ENCODE measurements around the gene C4BPB. TPM values are rescaled to one million over a fixed set of nuclear protein-coding genes. Genes with fewer than 3 reads are reported as not detected.

The C4BPB gene
- total RNA-seq, 1 donor from 2014 or later = 0.25 TPM

GRCh38 chr1:207049514-207049913 lies 39.1 kb upstream of the C4BPB start:
- peaks cover 6% of the 10 kb centered on the region for H3K36me3 Mint-ChIP-seq (ENCODE audit: low read depth, unreplicated experiment)
- no peak for DNase-seq (ENCODE audit: low read depth)
- Histone ChIP-seq H3K79me2 (ENCODE audit: insufficient read depth, low read length) (peaks cover 62% of the 10 kb centered on the region), H3K4me2 (ENCODE audit: low read length) (peak overlapping the region; percentile 93), H2AFZ (ENCODE audit: low read depth, low read length) (no peak overlapping the region), H3K36me3 (ENCODE audit: insufficient read depth, low read length) (peaks cover 16% of the 10 kb centered on the region), H3K4me3 (ENCODE audit: insufficient read depth, low read depth, low read length) (peak overlapping the region; percentile 93), H3K27me3 (ENCODE audit: insufficient read depth, low read length) (no peaks in the 10 kb centered on the region), H3K9me3 (ENCODE audit: insufficient read depth, low read depth, low read length) (no peaks in the 10 kb centered on the region), H4K20me1 (ENCODE audit: insufficient read depth, low read length) (peaks cover 35% of the 10 kb centered on the region), H3K4me1 (ENCODE audit: insufficient read depth, low read length) (peaks cover 22% of the 10 kb centered on the region), H3K27ac (ENCODE audit: low read depth, low read length) (no peak overlapping the region), H3K9ac (ENCODE audit: low read length) (peak overlapping the region; percentile 98)
- TF ChIP-seq EZH2 (IDR thresholded peaks at IDR 0.05; ENCODE audit: insufficient read depth, low read length) = no peak
- no peak for TF ChIP-seq CTCF (IDR thresholded peaks at IDR 0.05; ENCODE audit: insufficient read depth, low read depth, low read length)
- FAIRE-seq = no peak
- peaks cover 26% of the 10 kb centered on the region for H3K4me1 Mint-ChIP-seq (ENCODE audit: low read depth, unreplicated experiment)
- H3K9me3 Mint-ChIP-seq (ENCODE audit: unreplicated experiment) = no peaks in the 10 kb centered on the region
- H3K27ac Mint-ChIP-seq (ENCODE audit: unreplicated experiment) = no peak overlapping the region
- H3K4me3 Mint-ChIP-seq (ENCODE audit: unreplicated experiment) = peak overlapping the region; percentile 100
- H3K27me3 Mint-ChIP-seq (ENCODE audit: low read depth, unreplicated experiment) = no peaks in the 10 kb centered on the region

DNA sequence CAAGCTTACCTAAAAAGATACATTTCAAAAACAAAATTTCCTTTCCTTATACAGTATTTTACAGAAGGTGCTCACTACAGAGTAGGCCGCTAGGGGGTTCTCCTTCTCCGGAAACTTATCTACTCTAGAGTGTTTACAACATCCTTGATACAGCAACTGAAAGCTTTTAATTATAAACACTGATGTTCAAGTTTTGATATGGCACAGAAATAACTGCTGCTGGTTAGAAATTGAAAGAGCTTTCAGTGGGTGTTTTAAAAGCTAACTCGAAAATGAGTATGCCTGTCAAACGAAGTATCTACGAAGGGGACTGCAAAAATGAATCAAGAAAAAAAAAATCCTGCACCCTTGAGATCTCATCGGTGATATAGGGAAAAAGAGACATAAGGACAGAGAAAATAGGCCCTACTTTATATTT lies 38.7 kb upstream of the C4BPB start:
- Mint-ChIP-seq H3K36me3 (ENCODE audit: low read depth, unreplicated experiment) (peaks cover 3% of the 10 kb centered on the region), H3K27ac (ENCODE audit: unreplicated experiment) (peak overlapping the region; percentile 96), H3K4me1 (ENCODE audit: low read depth, unreplicated experiment) (peaks cover 26% of the 10 kb centered on the region), H3K9me3 (ENCODE audit: unreplicated experiment) (no peaks in the 10 kb centered on the region), H3K4me3 (ENCODE audit: unreplicated experiment) (peak overlapping the region; percentile 100), H3K27me3 (ENCODE audit: low read depth, unreplicated experiment) (no peaks in the 10 kb centered on the region)
- no peaks in the 10 kb centered on the region for H3K27me3 ChIP-seq (ENCODE audit: insufficient read depth, low read length)
- H3K4me3 ChIP-seq (ENCODE audit: insufficient read depth, low read depth, low read length) = peak overlapping the region; percentile 93
- FAIRE-seq = no peak
- H3K36me3 ChIP-seq (ENCODE audit: insufficient read depth, low read length) = peaks cover 16% of the 10 kb centered on the region
- no peaks in the 10 kb centered on the region for H3K9me3 ChIP-seq (ENCODE audit: insufficient read depth, low read depth, low read length)
- TF ChIP-seq CTCF (IDR thresholded peaks at IDR 0.05; ENCODE audit: insufficient read depth, low read depth, low read length) (peak; percentile 90), EZH2 (IDR thresholded peaks at IDR 0.05; ENCODE audit: insufficient read depth, low read length) (no peak)
- peaks cover 58% of the 10 kb centered on the region for H3K79me2 ChIP-seq (ENCODE audit: insufficient read depth, low read length)
- peak overlapping the region; percentile 86 for H2AFZ ChIP-seq (ENCODE audit: low read depth, low read length)
- peaks cover 35% of the 10 kb centered on the region for H4K20me1 ChIP-seq (ENCODE audit: insufficient read depth, low read length)
- H3K9ac ChIP-seq (ENCODE audit: low read length) = peak overlapping the region; percentile 98
- H3K4me1 ChIP-seq (ENCODE audit: insufficient read depth, low read length) = peaks cover 22% of the 10 kb centered on the region
- H3K4me2 ChIP-seq (ENCODE audit: low read length) = peak overlapping the region; percentile 93
- peak overlapping the region; percentile 97 for H3K27ac ChIP-seq (ENCODE audit: low read depth, low read length)
- DNase-seq (ENCODE audit: low read depth) = peak; percentile 21

DNA sequence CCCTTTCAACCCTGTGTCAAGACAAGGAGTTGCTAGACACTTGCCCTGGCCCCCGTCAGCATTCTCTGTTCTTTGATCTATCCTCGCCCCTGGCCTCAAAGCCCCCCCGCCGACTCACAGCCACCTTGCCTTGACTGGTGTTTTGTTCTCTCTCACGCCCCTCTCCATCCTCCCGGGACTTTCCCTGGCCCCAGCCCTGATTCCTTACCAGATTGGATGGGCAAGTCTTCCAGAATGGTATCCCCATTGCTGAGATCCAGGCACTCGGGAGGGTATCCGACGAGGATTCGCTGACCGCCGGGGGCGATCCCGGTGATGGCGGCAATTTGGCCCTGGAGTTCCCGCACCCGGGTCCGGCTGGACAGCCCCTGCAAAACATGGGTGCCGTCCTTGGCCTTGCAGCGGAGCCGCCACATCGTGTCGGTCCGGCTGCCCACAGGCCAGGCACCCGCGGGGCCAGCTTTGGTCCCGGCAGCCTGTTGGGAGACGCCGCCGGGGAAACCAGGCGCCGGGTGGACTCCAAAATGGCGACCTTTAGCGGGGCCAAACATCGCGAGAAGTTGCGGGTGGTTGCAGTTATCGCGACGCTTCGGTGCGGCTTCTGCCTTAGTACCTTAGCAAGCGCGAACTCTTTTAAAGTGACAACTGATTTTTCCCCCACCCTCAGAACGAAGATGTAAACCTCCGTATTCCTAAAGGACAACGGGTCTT lies 38.0 kb upstream of the C4BPB start:
- peaks cover 24% of the 10 kb centered on the region for H3K4me1 Mint-ChIP-seq (ENCODE audit: low read depth, unreplicated experiment)
- peaks cover 16% of the 10 kb centered on the region for H3K36me3 ChIP-seq (ENCODE audit: insufficient read depth, low read length)
- peaks cover 32% of the 10 kb centered on the region for H4K20me1 ChIP-seq (ENCODE audit: insufficient read depth, low read length)
- H3K9me3 Mint-ChIP-seq (ENCODE audit: unreplicated experiment) = no peaks in the 10 kb centered on the region
- DNase-seq (ENCODE audit: low read depth) (peak; percentile 76), FAIRE-seq (no peak)
- H3K27me3 Mint-ChIP-seq (ENCODE audit: low read depth, unreplicated experiment) = no peaks in the 10 kb centered on the region
- no peaks in the 10 kb centered on the region for H3K9me3 ChIP-seq (ENCODE audit: insufficient read depth, low read depth, low read length)
- H3K9ac ChIP-seq (ENCODE audit: low read length) = peak overlapping the region; percentile 98
- no peaks in the 10 kb centered on the region for H3K27me3 ChIP-seq (ENCODE audit: insufficient read depth, low read length)
- peak overlapping the region; percentile 100 for H3K4me3 Mint-ChIP-seq (ENCODE audit: unreplicated experiment)
- H3K27ac ChIP-seq (ENCODE audit: low read depth, low read length) = peak overlapping the region; percentile 97
- H3K4me3 ChIP-seq (ENCODE audit: insufficient read depth, low read depth, low read length) = peak overlapping the region; percentile 93
- peaks cover 22% of the 10 kb centered on the region for H3K4me1 ChIP-seq (ENCODE audit: insufficient read depth, low read length)
- peak overlapping the region; percentile 86 for H2AFZ ChIP-seq (ENCODE audit: low read depth, low read length)
- H3K79me2 ChIP-seq (ENCODE audit: insufficient read depth, low read length) = peaks cover 52% of the 10 kb centered on the region
- peak overlapping the region; percentile 93 for H3K4me2 ChIP-seq (ENCODE audit: low read length)
- H3K36me3 Mint-ChIP-seq (ENCODE audit: low read depth, unreplicated experiment) = peaks cover 3% of the 10 kb centered on the region
- peak overlapping the region; percentile 96 for H3K27ac Mint-ChIP-seq (ENCODE audit: unreplicated experiment)
- no peak for TF ChIP-seq EZH2 (IDR thresholded peaks at IDR 0.05; ENCODE audit: insufficient read depth, low read length)
- no peak for TF ChIP-seq CTCF (IDR thresholded peaks at IDR 0.05; ENCODE audit: insufficient read depth, low read depth, low read length)

Measured in astrocyte (in vitro differentiated cells and primary cell).